CD14-positive monocyte (primary cell): ENCODE results near the gene NBDY. TPM values are rescaled to one million over a fixed set of nuclear protein-coding genes. Genes with fewer than 3 reads are reported as not detected.

Source experiments
- DNase-seq, 3 donors: peaks; one replicate each; pipeline ENCODE4 v3.0.0-alpha.2; 2011 to 2022
- H2AFZ ChIP-seq: 2 replicates; pipeline ENCODE4 v1.6.0; 2012; ENCODE audit warnings: mild to moderate bottlenecking, low read depth, low read length, inconsistent platforms; ENCODE audit not compliant: insufficient read depth, poor library complexity, severe bottlenecking
- H3K27ac ChIP-seq, 2 donors: 1 replicate in 1 of 2; 2 replicates in 1 of 2; pipeline ENCODE4 v1.5.1; 2012 to 2013; ENCODE audit warnings: low read length in 2 of 2, control low read depth in 1 of 2, inconsistent platforms in 1 of 2, low read depth in 1 of 2, mild to moderate bottlenecking in 1 of 2
- H3K27me3 ChIP-seq, 2 donors: one replicate each; pipeline versions ENCODE4 v1.6.0 to v1.6.1; 2011 to 2013; ENCODE audit warnings: low read length in 2 of 2; ENCODE audit not compliant: control insufficient read depth in 2 of 2, insufficient read depth in 2 of 2
- H3K36me3 ChIP-seq, 2 donors: replicated peaks in 1 of 2; 1 replicate in 1 of 2; 2 replicates in 1 of 2; pipeline versions ENCODE4 v1.5.1 to v1.6.1; 2012 to 2013; ENCODE audit warnings: low read length in 2 of 2, control low read depth in 1 of 2, inconsistent platforms in 1 of 2, mild to moderate bottlenecking in 1 of 2; ENCODE audit not compliant: insufficient read depth in 2 of 2, control insufficient read depth in 1 of 2
- H3K4me1 ChIP-seq, 2 donors: 1 replicate in 1 of 2; 2 replicates in 1 of 2; pipeline versions ENCODE4 v1.5.1 to v1.6.1; 2012 to 2013; ENCODE audit warnings: low read length in 2 of 2, control low read depth in 1 of 2, inconsistent platforms in 1 of 2, mild to moderate bottlenecking in 1 of 2, moderate library complexity in 1 of 2; ENCODE audit not compliant: insufficient read depth in 2 of 2, control insufficient read depth in 1 of 2
- H3K4me2 ChIP-seq: replicated peaks from 2 replicates; pipeline ENCODE3; 2012; ENCODE audit warnings: low read length, moderate library complexity, mild to moderate bottlenecking; ENCODE audit not compliant: poor library complexity, severe bottlenecking; ENCODE audit errors: extremely low read depth
- H3K4me3 ChIP-seq, 3 experiments: fragments of 200-600 bp in 1 of 3; sonication (generic) in 1 of 3; replicated peaks in 1 of 3; 1 replicate in 2 of 3; 2 replicates in 1 of 3; pipeline ENCODE4 v1.5.1; 2011 to 2013; ENCODE audit warnings: low read length in 3 of 3, mild to moderate bottlenecking in 3 of 3, control low read depth in 2 of 3, low read depth in 2 of 3, inconsistent platforms in 1 of 3, moderate library complexity in 1 of 3
- H3K79me2 ChIP-seq: 2 replicates; pipeline ENCODE4 v1.6.0; 2012; ENCODE audit warnings: mild to moderate bottlenecking, control low read depth, inconsistent platforms, low read length, moderate library complexity; ENCODE audit not compliant: insufficient read depth
- H3K9ac ChIP-seq: 2 replicates; pipeline ENCODE4 v1.6.0; 2017; ENCODE audit warnings: low read length, mild to moderate bottlenecking; ENCODE audit not compliant: insufficient read depth, poor library complexity, severe bottlenecking
- H3K9me3 ChIP-seq, 2 donors: replicated peaks in 1 of 2; 1 replicate in 1 of 2; 2 replicates in 1 of 2; pipeline versions ENCODE4 v1.5.1 to v1.6.1; 2012 to 2013; ENCODE audit warnings: low read length in 2 of 2, control low read depth in 1 of 2; ENCODE audit not compliant: control insufficient read depth in 1 of 2, insufficient read depth in 1 of 2
- H4K20me1 ChIP-seq: 2 replicates; pipeline ENCODE4 v1.6.0; 2012; ENCODE audit warnings: mild to moderate bottlenecking, low read length, control low read depth, moderate library complexity; ENCODE audit not compliant: insufficient read depth
- H3K27ac Mint-ChIP-seq, 7 donors: one replicate each; pipeline ENCODE4 v1.8.0; 2020; ENCODE audit warnings: mild to moderate bottlenecking in 7 of 7, mixed read lengths in 7 of 7, moderate library complexity in 6 of 7, inconsistent platforms in 2 of 7
- H3K27me3 Mint-ChIP-seq, 3 donors: one replicate each; pipeline ENCODE4 v1.8.0; 2021 to 2022; ENCODE audit warnings: low read depth in 3 of 3, mild to moderate bottlenecking in 3 of 3, mixed read lengths in 3 of 3, moderate library complexity in 3 of 3, inconsistent platforms in 1 of 3
- H3K36me3 Mint-ChIP-seq, 2 donors: one replicate each; pipeline ENCODE4 v1.8.0; 2020; ENCODE audit warnings: mixed read lengths in 2 of 2, inconsistent platforms in 1 of 2, mild to moderate bottlenecking in 1 of 2
- H3K4me1 Mint-ChIP-seq: one replicate; pipeline ENCODE4 v1.8.0; 2020; ENCODE audit warnings: mild to moderate bottlenecking, mixed read lengths
- H3K4me3 Mint-ChIP-seq, 2 donors: one replicate each; pipeline ENCODE4 v1.8.0; 2020; ENCODE audit warnings: mild to moderate bottlenecking in 2 of 2, mixed read lengths in 2 of 2, moderate library complexity in 1 of 2
- H3K9me3 Mint-ChIP-seq, 7 donors: one replicate each; pipeline ENCODE4 v1.8.0; 2020 to 2022; ENCODE audit warnings: mixed read lengths in 7 of 7, mild to moderate bottlenecking in 6 of 7, moderate library complexity in 6 of 7, inconsistent platforms in 2 of 7
- WGBS: methylation state at CpG from one replicate; pipeline ENCODE4 v1.1.5; 2013; ENCODE audit warnings: missing lambda C conversion rate; ENCODE audit not compliant: insufficient coverage; 5-methylcytosine and 5-hydroxymethylcytosine counted together
- intact Hi-C, 2 donors: fragments of 100-400 bp; cut with micrococcal nuclease; formaldehyde crosslinking; loops; one replicate each; pipeline versions ENCODE4 v1.15.0 to v1.15.1; 2023
- polyA plus RNA-seq, 3 donors: library from polyadenylated mRNA; depleted of rRNA in 1 of 3; unstranded in 2 of 3; stranded (reverse) in 1 of 3; fragments of 300-500 nt in 2 of 3; fragments of >200 nt in 1 of 3; fragmentation: Illumina TruSeq in 2 of 3; gene quantifications; 1 replicate in 2 of 3; 2 replicates in 1 of 3; pipeline ENCODE4 v1.2.3, GENCODE V29; 2012 to 2021
- TF ChIP-seq, protein P1 (sequence below): fragments of 200-600 bp; IDR thresholded peaks from one replicate; pipeline ENCODE4 v1.8.0; 2022; ENCODE audit warnings: antibody characterized with exemption, mild to moderate bottlenecking

NBDY gene
- polyA plus RNA-seq, 3 donors: 14.4 to 24.9 (median 22.1) TPM

DNA sequence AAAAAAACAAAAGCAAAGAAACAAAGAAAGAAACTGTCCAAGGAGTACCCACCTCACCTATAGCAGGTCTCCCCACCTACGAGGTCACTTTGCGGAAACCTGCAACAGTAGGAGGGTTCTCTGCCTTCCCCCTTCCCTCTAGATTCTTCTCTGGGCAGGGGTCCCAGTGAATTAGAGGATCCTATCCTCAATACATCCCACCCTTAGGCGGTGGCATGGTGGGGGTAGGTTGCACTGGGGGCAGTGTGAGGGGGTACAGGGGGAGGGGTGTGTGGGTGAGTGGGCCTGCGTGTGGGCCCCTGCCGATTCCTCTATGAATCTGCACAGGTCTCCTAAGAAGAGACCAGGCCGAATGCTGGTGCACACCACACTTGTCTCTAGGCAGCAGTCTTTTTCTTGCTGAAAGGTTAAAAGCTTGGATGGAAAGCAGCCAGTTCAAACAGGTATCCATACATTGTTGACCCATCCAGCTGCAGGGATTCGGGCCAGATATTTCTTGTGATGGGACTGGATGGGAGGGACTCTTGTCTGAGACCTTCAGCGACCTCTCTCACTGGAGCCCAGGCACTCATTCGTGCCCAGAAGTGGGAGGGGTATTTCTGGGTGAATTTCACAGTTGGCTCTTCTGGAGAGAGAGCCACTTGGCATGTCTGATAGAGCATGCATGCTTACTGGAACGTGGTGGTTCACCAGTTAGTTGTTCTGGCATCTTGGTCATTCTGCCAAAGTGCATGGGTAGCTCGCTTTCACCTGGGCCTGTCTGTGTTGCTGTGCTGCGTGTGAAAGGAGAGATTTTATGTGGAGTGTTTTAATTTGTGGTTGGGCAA, 65.6 kb downstream of the NBDY start:
- H3K9me3 ChIP-seq: no peaks in the 10 kb centered on the region
- no peak overlapping the region for H3K27ac ChIP-seq
- no peaks in the 10 kb centered on the region for H3K79me2 ChIP-seq
- WGBS: 100% methylated on average over 3 of the region's 12 CpGs
- peak overlapping the region in 1 of 7 donors; percentile 17 for H3K27ac Mint-ChIP-seq
- DNase-seq: no peak
- no peak overlapping the region for H3K4me2 ChIP-seq
- peaks cover 0 to 6% (median 0%) of the 10 kb centered on the region in 7 donors for H3K9me3 Mint-ChIP-seq
- no peaks in the 10 kb centered on the region for H4K20me1 ChIP-seq
- peaks cover 40 to 42% of the 10 kb centered on the region in 2 donors for H3K4me1 ChIP-seq
- H3K9ac ChIP-seq: no peak overlapping the region
- H3K36me3 ChIP-seq: no peaks in the 10 kb centered on the region
- H3K27me3 ChIP-seq: no peaks in the 10 kb centered on the region
- TF ChIP-seq, protein P1, sequence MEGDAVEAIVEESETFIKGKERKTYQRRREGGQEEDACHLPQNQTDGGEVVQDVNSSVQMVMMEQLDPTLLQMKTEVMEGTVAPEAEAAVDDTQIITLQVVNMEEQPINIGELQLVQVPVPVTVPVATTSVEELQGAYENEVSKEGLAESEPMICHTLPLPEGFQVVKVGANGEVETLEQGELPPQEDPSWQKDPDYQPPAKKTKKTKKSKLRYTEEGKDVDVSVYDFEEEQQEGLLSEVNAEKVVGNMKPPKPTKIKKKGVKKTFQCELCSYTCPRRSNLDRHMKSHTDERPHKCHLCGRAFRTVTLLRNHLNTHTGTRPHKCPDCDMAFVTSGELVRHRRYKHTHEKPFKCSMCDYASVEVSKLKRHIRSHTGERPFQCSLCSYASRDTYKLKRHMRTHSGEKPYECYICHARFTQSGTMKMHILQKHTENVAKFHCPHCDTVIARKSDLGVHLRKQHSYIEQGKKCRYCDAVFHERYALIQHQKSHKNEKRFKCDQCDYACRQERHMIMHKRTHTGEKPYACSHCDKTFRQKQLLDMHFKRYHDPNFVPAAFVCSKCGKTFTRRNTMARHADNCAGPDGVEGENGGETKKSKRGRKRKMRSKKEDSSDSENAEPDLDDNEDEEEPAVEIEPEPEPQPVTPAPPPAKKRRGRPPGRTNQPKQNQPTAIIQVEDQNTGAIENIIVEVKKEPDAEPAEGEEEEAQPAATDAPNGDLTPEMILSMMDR: no peak
- H3K4me3 Mint-ChIP-seq: no peak overlapping the region
- H3K36me3 Mint-ChIP-seq: peaks cover 0 to 7% of the 10 kb centered on the region in 2 donors
- no peak overlapping the region for H2AFZ ChIP-seq
- peaks cover 0 to 14% (median 0%) of the 10 kb centered on the region in 3 donors for H3K27me3 Mint-ChIP-seq
- H3K4me1 Mint-ChIP-seq: peaks cover 51% of the 10 kb centered on the region
- H3K4me3 ChIP-seq: no peak overlapping the region
- intact Hi-C loops: no loop called here

DNA sequence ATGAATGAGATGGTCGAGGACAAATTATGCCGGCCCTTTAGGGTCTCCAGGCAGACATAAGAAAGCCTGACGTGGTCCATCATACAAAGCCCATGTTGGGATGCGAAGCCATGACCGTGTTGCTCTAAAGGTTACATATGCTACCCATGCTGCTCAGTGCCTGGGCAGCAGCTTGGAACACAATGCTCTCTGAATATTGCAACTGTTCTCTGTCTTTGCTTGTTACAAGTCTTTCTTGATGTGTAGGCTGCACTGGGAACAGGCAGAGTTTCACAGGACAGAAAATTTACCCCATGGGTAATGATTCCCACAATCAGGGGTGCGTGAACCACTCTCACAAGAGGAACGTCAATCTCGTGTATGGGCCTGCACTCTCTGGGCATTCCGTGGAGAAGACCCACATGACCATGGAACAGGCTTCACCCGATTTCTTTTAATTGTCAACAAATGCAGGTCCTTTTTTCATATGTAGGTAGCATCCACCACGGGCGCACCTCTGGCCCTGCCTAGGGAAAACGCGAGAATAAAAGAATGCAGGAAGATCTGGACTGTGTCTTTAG, 66.3 kb downstream of the NBDY start:
- Histone ChIP-seq H2AFZ (no peak overlapping the region), H3K9me3 (no peaks in the 10 kb centered on the region), H3K4me2 (no peak overlapping the region), H3K27ac (no peak overlapping the region), H3K4me1 (peaks cover 41 to 43% of the 10 kb centered on the region in 2 donors), H3K36me3 (no peaks in the 10 kb centered on the region), H3K4me3 (no peak overlapping the region), H3K79me2 (no peaks in the 10 kb centered on the region), H3K27me3 (no peaks in the 10 kb centered on the region), H4K20me1 (no peaks in the 10 kb centered on the region), H3K9ac (no peak overlapping the region)
- Mint-ChIP-seq H3K4me1 (peaks cover 55% of the 10 kb centered on the region), H3K27me3 (peaks cover 0 to 17% (median 0%) of the 10 kb centered on the region in 3 donors), H3K9me3 (peaks cover 0 to 6% (median 0%) of the 10 kb centered on the region in 7 donors), H3K27ac (peak overlapping the region in 1 of 7 donors; percentile 47), H3K4me3 (no peak overlapping the region), H3K36me3 (peaks cover 3 to 7% of the 10 kb centered on the region in 2 donors)
- TF ChIP-seq, protein P1: no peak
- intact Hi-C loops: no loop called here
- DNase-seq: no peak
- WGBS: 94% methylated on average over 4 of the region's 14 CpGs
